SJSA1 (cell line): Measurements from ENCODE around the gene TUBB4B. TPM values are rescaled to one million over a fixed set of nuclear protein-coding genes. Genes with fewer than 3 reads are reported as not detected.

ENCODE experiments used
- DNase-seq, 2 experiments: peaks; one replicate each; pipeline ENCODE4 v3.0.0-alpha.2; 2015 to 2020; ENCODE audit warnings: low spot score in 2 of 2, low read depth in 1 of 2
- H3K27ac ChIP-seq: fragments of 250-450 bp; sonication (Bioruptor Pico); 2 replicates; pipeline ENCODE4 v1.5.1; 2020; ENCODE audit warnings: mild to moderate bottlenecking, moderate library complexity
- H3K27me3 ChIP-seq: fragments of 250-450 bp; sonication (Bioruptor Pico); replicated peaks from 2 replicates; pipeline ENCODE4 v1.5.1; 2020; ENCODE audit warnings: mild to moderate bottlenecking, moderate library complexity
- H3K36me3 ChIP-seq: fragments of 250-450 bp; sonication (Bioruptor Pico); 2 replicates; pipeline ENCODE4 v1.5.1; 2020; ENCODE audit warnings: mild to moderate bottlenecking
- H3K4me1 ChIP-seq: fragments of 250-450 bp; sonication (Bioruptor Pico); replicated peaks from 2 replicates; pipeline ENCODE4 v1.6.1; 2021; ENCODE audit warnings: mild to moderate bottlenecking
- H3K4me3 ChIP-seq: fragments of 250-450 bp; sonication (Bioruptor Pico); 2 replicates; pipeline ENCODE4 v1.5.1; 2020; ENCODE audit warnings: mild to moderate bottlenecking
- H3K9me3 ChIP-seq: fragments of 250-450 bp; sonication (Bioruptor Pico); replicated peaks from 2 replicates; pipeline ENCODE4 v1.5.1; 2020; ENCODE audit warnings: mild to moderate bottlenecking
- total RNA-seq: library from RNA; depleted of rRNA; stranded (reverse); fragments of >200 nt; shearing (Covaris generic); gene quantifications from 2 replicates; pipeline ENCODE4 v1.2.3, GENCODE V29; 2014

Gene TUBB4B
- total RNA-seq, 1 experiment from 2014 or later: 229 TPM

DNA sequence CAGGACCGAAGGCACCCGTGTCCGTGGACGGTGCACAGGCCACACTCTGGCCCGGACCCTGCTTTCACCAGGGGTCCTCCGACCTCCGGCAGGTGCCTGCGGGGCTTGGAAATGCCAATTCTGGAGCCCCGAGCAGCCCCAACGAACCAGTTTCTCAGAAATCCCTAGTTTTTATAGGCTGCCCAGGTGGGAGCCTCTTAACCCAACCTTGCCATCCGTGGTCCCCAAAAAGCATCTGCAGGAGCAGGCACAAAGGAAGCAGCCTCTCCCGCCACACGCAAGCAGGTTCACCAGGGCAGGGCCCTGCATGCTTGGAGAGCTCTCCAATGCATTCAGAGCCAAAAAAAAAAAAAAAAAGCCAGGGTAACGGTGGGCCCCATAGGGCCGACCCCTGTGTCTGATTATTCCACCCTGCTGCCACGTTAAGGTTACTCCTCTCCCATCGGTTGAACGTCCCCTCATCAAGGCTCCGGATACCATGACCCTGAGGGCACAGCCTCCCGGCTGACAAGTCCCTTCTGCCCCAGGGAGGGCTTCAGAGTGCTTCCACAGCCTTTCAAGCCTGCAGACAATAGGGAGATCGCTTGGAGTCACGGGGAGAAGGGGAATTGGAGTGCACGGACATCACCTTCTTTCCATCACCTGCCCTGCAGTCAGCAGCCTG is 39.8 kb upstream of the TUBB4B start:
- no peak overlapping the region for H3K27ac ChIP-seq
- DNase-seq: no peak
- H3K27me3 ChIP-seq: no peaks in the 10 kb centered on the region
- peaks cover 21% of the 10 kb centered on the region for H3K4me1 ChIP-seq
- H3K36me3 ChIP-seq: peaks cover 16% of the 10 kb centered on the region; the same call in 1 of the 2 replicates
- peak overlapping the region; percentile 77 for H3K4me3 ChIP-seq
- H3K9me3 ChIP-seq: no peaks in the 10 kb centered on the region

DNA sequence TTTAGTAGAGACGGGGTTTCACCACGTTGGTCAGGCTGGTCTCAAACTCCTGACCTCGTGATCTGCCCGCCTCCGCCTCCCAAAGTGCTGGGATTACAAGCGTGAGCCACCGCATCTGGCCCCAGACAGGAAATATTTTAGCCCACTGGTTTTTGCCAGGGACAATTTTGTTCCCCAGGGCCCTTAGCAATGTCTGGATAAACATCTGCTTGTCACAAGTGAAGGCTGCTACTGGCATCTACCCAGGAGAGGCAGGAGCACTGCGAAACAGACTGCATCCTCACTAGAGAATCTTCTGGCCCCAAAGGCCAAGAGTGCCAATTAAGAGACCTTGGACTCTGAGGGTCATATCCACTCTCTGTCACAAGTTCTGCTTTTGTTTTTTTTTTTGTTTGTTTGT is 38.1 kb upstream of the TUBB4B start:
- Histone ChIP-seq H3K36me3 (peaks cover 30% of the 10 kb centered on the region), H3K27me3 (no peaks in the 10 kb centered on the region), H3K27ac (no peak overlapping the region), H3K4me3 (no peak overlapping the region), H3K9me3 (no peaks in the 10 kb centered on the region), H3K4me1 (peaks cover 27% of the 10 kb centered on the region)
- no peak for DNase-seq

DNA sequence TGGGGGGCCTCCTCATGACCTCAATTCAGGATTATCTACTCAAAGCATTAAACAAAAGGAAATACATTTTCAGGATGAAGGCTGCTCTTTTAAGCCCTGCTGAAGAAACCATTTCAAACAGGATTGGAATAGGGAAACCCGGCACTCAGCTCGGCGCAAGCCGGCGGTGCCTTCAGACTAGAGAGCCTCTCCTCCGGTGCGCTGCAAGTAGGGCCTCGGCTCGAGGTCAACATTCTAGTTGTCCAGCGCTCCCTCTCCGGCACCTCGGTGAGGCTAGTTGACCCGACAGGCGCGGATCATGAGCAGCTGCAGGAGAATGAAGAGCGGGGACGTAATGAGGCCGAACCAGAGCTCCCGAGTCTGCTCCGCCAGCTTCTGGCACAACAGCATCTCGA is 36.4 kb upstream of the TUBB4B start:
- no peak overlapping the region for H3K27ac ChIP-seq
- peaks cover 20% of the 10 kb centered on the region for H3K4me1 ChIP-seq

DNA sequence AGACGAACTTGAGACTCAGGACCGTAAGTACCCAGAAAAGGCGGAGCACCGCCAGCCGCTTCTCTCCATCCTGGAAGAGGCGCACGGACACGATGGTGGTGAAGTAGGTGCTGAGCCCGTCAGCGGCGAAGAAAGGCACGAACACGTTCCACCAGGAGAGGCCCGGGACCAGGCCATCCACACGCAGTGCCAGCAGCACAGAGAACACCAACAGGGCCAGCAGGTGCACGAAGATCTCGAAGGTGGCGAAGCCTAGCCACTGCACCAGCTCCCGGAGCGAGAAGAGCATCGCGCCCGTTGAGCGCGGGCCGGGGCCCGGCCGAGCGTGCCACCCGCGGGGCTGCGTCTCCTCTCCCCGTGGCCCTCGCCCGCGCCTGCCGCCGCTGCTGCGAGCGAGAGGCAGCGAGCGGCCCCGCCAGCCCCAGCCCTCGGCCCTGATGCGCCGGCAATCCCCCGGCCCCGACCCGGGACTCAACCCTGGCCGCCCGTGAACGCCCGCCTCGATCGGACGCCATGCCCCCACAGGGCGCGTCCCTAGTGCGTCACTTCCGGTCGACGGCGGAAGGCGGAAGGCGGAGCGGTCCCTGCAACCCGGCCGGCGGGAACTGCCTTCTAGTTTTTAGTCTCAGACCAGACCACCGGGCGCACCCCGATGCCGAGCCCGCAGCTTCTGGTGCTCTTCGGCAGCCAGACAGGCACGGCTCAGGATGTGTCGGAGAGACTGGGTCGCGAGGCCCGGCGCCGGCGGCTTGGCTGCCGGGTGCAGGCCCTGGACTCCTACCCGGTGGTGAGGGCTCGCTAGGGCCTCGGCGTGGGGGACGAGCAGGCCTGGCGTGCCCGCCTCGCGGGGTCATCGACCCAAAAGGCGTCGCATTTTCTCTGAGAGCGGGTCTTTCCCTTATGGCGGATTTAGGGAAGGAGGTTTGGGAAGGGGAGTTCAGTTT is 35.7 kb upstream of the TUBB4B start, which contains the start of the genes NDOR1 and TMEM203:
Gene NDOR1 (plus strand): TSS at position 575 of the 944 bp plus-strand sequence. CDS start 78 bp downstream, at position 653.
Gene TMEM203 (minus strand): TSS at position 523 of the 944 bp plus-strand sequence. CDS start 234 bp downstream, at position 289.
- no peaks in the 10 kb centered on the region for H3K27me3 ChIP-seq
- H3K27ac ChIP-seq: peak within 1 kb of the TSS; percentile 46
- no peaks in the 10 kb centered on the region for H3K9me3 ChIP-seq
- peak; percentile 74 to 88 for DNase-seq
- H3K36me3 ChIP-seq: peaks cover 43% of the 10 kb centered on the region
- peak within 1 kb of the TSS; percentile 88 for H3K4me3 ChIP-seq
- peaks cover 19% of the 10 kb centered on the region for H3K4me1 ChIP-seq

More for the DNA sequence above, 36.4 kb upstream of the TUBB4B start:
- H3K4me3 ChIP-seq: peak overlapping the region; percentile 88
- no peak for DNase-seq
- no peaks in the 10 kb centered on the region for H3K9me3 ChIP-seq
- no peaks in the 10 kb centered on the region for H3K27me3 ChIP-seq
- H3K36me3 ChIP-seq: peaks cover 40% of the 10 kb centered on the region

DNA sequence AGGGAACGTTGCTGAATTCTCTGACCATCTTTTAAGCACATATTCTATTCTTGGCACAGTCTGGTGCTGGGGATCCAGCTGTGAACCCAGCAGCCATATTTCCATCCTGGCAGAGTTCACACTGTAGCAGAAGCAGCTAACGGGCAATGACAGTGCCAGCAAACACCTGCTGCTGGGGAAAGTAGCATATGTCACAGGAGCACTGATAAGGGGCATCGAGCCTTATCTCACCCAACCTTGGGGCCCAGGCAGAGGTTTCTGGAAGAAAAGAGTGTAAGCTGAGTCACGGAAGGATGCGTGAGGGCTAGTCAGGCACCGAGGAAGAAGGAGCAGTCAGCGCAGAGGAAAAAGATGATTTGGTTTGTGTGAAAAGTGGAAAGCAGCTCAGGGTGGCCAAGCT is 34.5 kb upstream of the TUBB4B start:
- Histone ChIP-seq H3K27ac (no peak overlapping the region), H3K4me1 (peaks cover 19% of the 10 kb centered on the region)

DNA sequence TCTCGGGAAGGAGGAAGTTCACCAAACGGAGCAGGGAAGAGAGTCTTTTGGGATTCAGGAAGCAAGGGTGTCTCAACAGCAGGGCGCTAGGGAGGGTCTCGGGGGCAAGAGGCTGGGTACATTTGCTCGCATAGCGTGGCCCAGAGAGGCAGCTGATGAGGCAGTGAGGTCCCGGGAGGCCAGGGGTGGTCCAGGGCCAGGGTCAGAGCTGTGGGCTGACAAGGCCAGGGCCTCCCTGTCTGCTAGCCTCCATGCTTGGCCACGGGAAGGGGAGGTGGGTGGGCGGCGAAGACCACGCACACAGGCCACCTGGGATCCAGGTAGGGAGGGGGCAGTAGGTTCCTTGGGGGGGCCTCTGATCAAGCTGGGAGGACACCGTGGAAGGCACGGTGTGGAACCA is 29.6 kb upstream of the TUBB4B start:
- DNase-seq: no peak
- H3K4me1 ChIP-seq: peaks cover 4% of the 10 kb centered on the region
- H3K9me3 ChIP-seq: no peaks in the 10 kb centered on the region
- H3K4me3 ChIP-seq: no peak overlapping the region
- H3K36me3 ChIP-seq: peaks cover 61% of the 10 kb centered on the region
- H3K27ac ChIP-seq: no peak overlapping the region
- no peaks in the 10 kb centered on the region for H3K27me3 ChIP-seq

More for the DNA sequence above, 34.5 kb upstream of the TUBB4B start:
- Histone ChIP-seq H3K27me3 (no peaks in the 10 kb centered on the region), H3K9me3 (no peaks in the 10 kb centered on the region), H3K4me3 (peak overlapping the region; percentile 88), H3K36me3 (peaks cover 43% of the 10 kb centered on the region)
- DNase-seq: no peak

DNA sequence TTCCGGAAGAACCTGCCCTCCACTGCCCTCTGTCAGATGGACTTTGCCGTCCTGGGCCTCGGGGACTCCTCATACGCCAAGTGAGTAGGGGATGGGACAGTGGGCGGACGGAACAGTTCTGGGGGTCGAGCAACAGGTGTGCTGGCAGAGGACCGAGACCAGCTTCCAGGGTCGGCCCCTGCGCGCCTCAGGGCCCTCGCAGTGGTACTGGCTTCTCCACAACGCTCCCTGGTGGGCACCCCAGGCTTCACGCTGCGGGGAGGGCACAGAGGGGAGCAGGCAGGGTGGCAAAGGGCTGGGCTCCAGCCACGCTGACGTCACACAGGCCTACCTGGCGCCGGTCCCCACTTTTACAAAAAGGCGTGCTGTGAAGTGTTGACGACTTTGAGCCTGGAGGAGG is 28.6 kb upstream of the TUBB4B start:
- no peak for DNase-seq
- H3K9me3 ChIP-seq: no peaks in the 10 kb centered on the region
- H3K4me1 ChIP-seq: no peaks in the 10 kb centered on the region
- H3K27me3 ChIP-seq: no peaks in the 10 kb centered on the region
- no peak overlapping the region for H3K27ac ChIP-seq
- H3K36me3 ChIP-seq: peaks cover 55% of the 10 kb centered on the region
- H3K4me3 ChIP-seq: no peak overlapping the region

DNA sequence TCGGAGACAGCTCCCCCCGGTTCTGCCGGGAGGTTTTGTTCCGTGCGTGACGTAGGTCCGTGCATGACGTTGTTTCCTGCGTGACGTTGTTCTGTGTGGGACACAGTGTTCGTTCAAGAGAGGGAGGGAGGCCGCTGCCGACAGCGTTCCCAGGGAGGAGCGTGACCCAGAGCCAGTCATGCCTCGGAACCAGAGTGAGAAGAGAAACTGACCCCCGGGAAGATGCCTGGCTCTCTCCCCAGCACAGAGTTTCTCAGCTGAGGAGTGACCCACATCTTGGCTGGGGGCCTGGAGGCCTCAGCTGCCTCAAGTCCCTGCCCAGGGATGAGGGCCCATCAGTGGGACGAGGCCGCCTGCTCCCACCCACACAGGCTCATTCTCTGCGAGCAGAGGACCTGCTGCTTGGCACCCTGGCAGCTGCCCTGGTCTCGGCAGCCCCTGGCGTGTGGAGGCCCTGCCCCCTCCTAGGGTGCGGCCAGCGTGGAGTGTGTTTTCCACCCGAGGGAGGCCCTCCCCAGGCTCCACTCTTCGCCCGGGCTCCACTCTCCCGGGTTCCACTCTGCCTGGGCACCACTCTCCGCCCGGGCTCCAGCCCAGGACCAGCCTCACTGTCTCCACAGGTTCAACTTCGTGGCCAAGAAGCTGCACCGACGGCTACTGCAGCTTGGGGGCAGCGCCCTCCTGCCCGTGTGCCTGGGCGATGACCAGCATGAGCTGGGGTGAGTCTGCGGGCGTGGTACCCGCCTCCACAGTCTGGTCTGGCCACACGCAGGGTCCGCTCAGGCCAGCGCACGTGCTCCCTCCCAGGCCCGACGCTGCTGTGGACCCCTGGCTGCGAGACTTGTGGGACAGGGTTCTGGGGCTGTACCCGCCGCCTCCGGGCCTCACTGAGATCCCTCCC is 27.7 kb upstream of the TUBB4B start:
- Histone ChIP-seq H3K9me3 (no peaks in the 10 kb centered on the region), H3K27ac (no peak overlapping the region), H3K27me3 (no peaks in the 10 kb centered on the region), H3K4me1 (peaks cover 3% of the 10 kb centered on the region), H3K36me3 (peaks cover 61% of the 10 kb centered on the region), H3K4me3 (no peak overlapping the region)
- no peak for DNase-seq

DNA sequence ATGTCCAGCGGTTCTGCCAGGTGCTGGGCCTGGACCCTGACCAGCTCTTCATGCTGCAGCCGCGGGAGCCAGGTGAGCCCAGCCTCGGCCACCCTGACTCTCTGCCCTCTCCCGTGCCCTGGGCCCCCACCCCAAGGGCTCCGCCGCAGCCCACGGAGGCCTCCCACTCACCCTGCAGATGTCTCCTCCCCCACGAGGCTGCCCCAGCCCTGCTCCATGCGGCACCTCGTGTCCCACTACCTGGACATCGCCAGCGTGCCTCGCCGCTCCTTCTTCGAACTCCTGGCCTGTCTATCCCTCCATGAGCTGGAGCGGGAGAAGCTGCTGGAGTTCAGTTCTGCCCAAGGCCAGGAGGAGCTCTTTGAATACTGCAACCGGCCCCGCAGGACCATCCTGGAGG is 26.5 kb upstream of the TUBB4B start:
- H3K27me3 ChIP-seq: no peaks in the 10 kb centered on the region
- H3K4me3 ChIP-seq: no peak overlapping the region
- no peak overlapping the region for H3K27ac ChIP-seq
- H3K36me3 ChIP-seq: peaks cover 58% of the 10 kb centered on the region
- no peaks in the 10 kb centered on the region for H3K9me3 ChIP-seq
- no peak for DNase-seq
- H3K4me1 ChIP-seq: peaks cover 10% of the 10 kb centered on the region

DNA sequence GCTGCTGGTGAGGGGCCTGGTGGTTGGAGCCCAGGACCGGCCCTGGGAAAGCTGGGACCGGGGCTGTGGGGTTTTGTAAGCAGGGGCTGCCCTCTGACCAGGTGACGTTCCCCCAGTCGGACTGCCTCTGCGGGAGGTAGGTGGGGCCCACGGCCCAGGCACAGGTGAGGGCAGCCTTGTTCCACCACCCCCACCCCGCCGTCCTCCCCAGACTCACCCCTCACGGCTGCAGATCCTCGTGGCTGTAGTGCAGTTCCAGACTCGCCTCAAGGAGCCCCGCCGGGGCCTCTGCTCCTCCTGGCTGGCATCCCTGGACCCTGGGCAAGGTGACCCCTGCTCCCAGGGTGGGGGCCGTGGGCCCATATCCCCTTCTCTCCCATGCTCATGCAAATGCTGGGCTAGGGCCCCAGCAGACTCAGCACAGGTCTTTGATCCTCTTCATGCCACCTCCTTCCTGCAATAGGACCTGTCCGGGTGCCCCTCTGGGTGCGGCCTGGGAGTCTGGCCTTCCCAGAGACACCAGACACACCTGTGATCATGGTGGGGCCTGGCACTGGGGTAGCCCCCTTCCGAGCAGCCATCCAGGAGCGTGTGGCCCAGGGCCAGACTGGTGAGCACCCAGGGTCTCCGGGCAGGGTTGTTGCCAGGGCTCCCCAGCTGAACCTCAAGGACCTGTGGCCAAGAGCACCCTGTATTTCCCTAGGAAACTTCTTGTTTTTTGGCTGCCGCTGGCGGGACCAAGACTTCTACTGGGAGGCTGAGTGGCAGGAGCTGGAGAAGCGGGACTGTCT is 25.7 kb upstream of the TUBB4B start:
- no peak overlapping the region for H3K4me3 ChIP-seq

DNA sequence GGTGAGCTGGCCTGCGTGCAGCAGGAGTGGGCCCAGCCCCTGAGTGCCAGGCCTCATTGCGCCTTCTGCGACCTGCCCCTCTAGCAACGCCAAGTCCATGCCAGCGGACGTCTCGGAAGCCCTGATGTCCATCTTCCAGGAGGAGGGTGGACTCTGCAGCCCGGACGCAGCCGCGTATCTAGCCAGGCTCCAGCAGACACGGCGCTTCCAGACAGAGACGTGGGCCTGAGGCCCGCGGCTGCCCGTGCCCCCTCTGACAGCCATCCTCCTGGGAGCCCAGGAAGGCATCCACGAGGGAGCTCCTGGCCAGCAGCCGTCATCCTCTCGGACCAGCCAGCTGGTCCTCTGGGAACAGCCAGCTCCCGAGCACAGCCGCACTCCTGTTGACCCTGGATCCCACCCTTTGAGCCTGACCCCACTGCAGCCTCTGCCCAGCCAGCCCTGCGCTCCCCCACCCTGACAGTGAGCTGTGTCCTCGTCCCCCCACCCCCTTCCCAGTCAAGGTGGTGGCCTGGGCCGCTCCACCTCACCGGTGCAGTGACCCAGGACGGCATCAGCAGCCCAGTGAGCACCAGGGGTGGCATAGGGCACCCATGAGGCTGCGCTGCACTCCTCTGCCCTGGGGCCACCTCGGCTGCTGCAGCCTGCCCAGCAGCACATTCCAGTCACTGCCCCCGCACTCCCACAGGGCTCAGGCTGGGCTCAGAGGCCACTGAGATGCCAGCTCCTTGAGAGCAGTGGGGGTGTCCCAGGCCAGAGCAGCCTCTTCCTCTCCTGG is 24.7 kb upstream of the TUBB4B start:
- Histone ChIP-seq H3K27ac (no peak overlapping the region), H3K9me3 (no peaks in the 10 kb centered on the region), H3K4me3 (no peak overlapping the region), H3K36me3 (peaks cover 55% of the 10 kb centered on the region), H3K4me1 (peaks cover 10% of the 10 kb centered on the region), H3K27me3 (no peaks in the 10 kb centered on the region)
- DNase-seq: no peak

More for the DNA sequence above, 25.7 kb upstream of the TUBB4B start:
- H3K4me1 ChIP-seq: peaks cover 10% of the 10 kb centered on the region
- H3K36me3 ChIP-seq: peaks cover 55% of the 10 kb centered on the region
- no peak for DNase-seq
- no peak overlapping the region for H3K27ac ChIP-seq
- no peaks in the 10 kb centered on the region for H3K27me3 ChIP-seq
- H3K9me3 ChIP-seq: no peaks in the 10 kb centered on the region
